GM10266 (cell line): Measurements from ENCODE around the gene NOL4L.

Experiments used
- DNase-seq: peaks from one replicate; pipeline ENCODE4 v3.0.0; 2012; ENCODE audit errors: extremely low spot score
- CTCF ChIP-seq: IDR thresholded peaks from 2 replicates; pipeline ENCODE4 v1.5.1; 2012; ENCODE audit warnings: mild to moderate bottlenecking, low read depth; ENCODE audit not compliant: control insufficient read depth, insufficient read depth; ENCODE audit errors: missing control alignments

Gene NOL4L

GRCh38 chr20:32621891-32622584 is 36.9 kb upstream of the NOL4L start:
- no peak for DNase-seq
- TF ChIP-seq CTCF, result no peak

GRCh38 chr20:32621071-32621890 is 36.1 kb upstream of the NOL4L start:
- peak; percentile 66 for DNase-seq
- TF ChIP-seq CTCF, result no peak

- DNase-seq, result no peak
- no peak for TF ChIP-seq CTCF
Observed at GRCh38 chr20:32619586-32619985, 34.5 kb upstream of the NOL4L start.

GRCh38 chr20:32614772-32615171 is 29.6 kb upstream of the NOL4L start:
- TF ChIP-seq CTCF, result no peak
- no peak for DNase-seq

GRCh38 chr20:32614303-32614702 is 29.2 kb upstream of the NOL4L start:
- no peak for DNase-seq
- no peak for TF ChIP-seq CTCF

- no peak for TF ChIP-seq CTCF
Observed at GRCh38 chr20:32613192-32614053, 28.3 kb upstream of the NOL4L start.

More at GRCh38 chr20:32613192-32614053, 28.3 kb upstream of the NOL4L start:
- no peak for DNase-seq
